KOPT-K1 (cell line): ENCODE data around the gene CNDP2.
"Not testable (repeated sequence)": the region's sequence is repeated elsewhere in the genome, so short reads cannot be mapped to it uniquely, and the experiment has no call there.

Experiments used
- H3K27ac ChIP-seq: fragments of 200-600 bp; sonication (generic); 2 replicates; pipeline ENCODE4 v1.5.1; 2016; ENCODE audit warnings: antibody characterized with exemption, mild to moderate bottlenecking, low read depth, low read length; ENCODE audit not compliant: poor library complexity, severe bottlenecking
- H3K36me3 ChIP-seq: fragments of 200-600 bp; sonication (generic); 2 replicates; pipeline ENCODE4 v1.5.1; 2017; ENCODE audit warnings: antibody characterized with exemption, mild to moderate bottlenecking, low read length, moderate library complexity; ENCODE audit not compliant: insufficient read depth
- H3K9me3 ChIP-seq: fragments of 200-600 bp; sonication (generic); 2 replicates; pipeline ENCODE4 v1.5.1; 2017; ENCODE audit warnings: antibody characterized with exemption, low read length, mild to moderate bottlenecking; ENCODE audit not compliant: insufficient read depth, poor library complexity, severe bottlenecking

Gene CNDP2

DNA sequence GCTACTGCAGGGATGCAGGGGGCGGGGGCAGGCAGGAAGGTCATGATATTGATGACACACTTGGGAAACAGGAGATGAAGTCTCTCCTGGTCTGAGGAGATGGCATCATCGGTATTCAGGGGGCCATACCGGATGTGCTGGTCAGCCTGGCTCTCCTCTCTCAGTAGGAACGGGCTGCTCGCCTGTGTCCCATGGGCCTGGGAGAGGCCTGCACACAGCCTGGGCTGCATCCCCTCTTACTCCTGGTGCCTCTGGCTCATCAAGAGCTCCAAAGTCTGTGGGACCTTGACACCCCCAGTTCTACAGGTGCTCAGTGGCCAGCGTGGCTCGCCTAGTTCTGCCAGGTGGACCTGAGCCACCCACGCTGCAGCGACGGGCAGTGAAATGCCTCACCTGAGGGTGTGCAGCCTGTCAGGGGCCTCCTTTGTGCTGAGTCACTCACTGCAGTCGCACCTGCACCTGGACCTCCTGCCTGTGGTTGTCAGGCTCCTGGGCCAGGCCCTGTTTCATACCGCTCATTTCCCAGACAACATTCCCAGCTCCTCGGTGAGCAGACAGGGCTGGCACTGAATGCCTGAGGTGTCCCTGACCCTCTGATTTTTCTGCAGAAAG is 19.6 kb downstream of the CNDP2 start:
- H3K36me3 ChIP-seq: peaks cover 98% of the 10 kb centered on the region
- no peak overlapping the region for H3K27ac ChIP-seq
- H3K9me3 ChIP-seq: no peaks in the 10 kb centered on the region

- no peak overlapping the region for H3K27ac ChIP-seq
- H3K36me3 ChIP-seq: peaks cover 98% of the 10 kb centered on the region
- H3K9me3 ChIP-seq: no peaks in the 10 kb centered on the region
Measured at GRCh38 chr18:74516271-74517235, 20.4 kb downstream of the CNDP2 start.

GRCh38 chr18:74517236-74517630 is 21.1 kb downstream of the CNDP2 start:
- H3K9me3 ChIP-seq: no peaks in the 10 kb centered on the region
- H3K36me3 ChIP-seq: peaks cover 95% of the 10 kb centered on the region
- no peak overlapping the region for H3K27ac ChIP-seq

- Histone ChIP-seq H3K27ac (no peak overlapping the region), H3K36me3 (peaks cover 85% of the 10 kb centered on the region), H3K9me3 (no peaks in the 10 kb centered on the region)
Measured at GRCh38 chr18:74518456-74519295, 22.5 kb downstream of the CNDP2 start.

GRCh38 chr18:74519320-74520095 is 23.3 kb downstream of the CNDP2 start:
- peaks cover 78% of the 10 kb centered on the region for H3K36me3 ChIP-seq
- H3K27ac ChIP-seq: no peak overlapping the region
- H3K9me3 ChIP-seq: no peaks in the 10 kb centered on the region

GRCh38 chr18:74520096-74520833 is 24.1 kb downstream of the CNDP2 start:
- no peak overlapping the region for H3K27ac ChIP-seq
- peaks cover 70% of the 10 kb centered on the region for H3K36me3 ChIP-seq
- no peaks in the 10 kb centered on the region for H3K9me3 ChIP-seq

DNA sequence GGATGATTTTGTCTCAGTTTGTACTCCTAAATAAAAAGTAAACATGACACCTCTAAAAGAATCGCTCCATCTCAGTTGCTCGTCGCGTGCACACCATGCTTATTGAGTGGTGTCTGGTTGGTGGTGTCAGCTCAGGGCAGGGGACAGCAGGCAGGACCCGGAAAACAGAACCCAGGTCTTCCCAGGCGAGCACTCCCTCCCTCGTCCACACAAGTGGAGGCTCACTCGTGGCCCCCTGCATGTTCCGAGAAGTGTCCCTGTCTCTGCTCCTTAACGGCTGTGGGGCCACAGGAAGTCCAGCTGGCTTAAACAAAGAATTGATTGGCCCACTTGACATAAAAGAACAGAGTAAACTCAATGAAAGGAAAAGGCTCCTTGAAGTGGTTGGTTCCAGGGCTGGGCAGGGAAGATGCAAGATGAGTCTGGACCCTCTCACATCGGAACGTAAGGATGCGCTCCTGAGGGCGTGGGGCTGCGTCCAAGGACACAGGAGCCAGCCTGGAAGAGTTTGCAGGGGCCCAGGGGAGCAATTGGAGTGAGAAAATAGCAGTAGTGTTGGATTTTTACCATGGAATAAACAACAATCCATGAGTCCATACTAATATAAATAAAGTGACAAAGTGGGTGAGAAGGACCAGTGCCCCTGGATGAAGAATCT is 25.0 kb downstream of the CNDP2 start:
- no peak overlapping the region for H3K27ac ChIP-seq
- H3K36me3 ChIP-seq: peaks cover 61% of the 10 kb centered on the region
- H3K9me3 ChIP-seq: no peaks in the 10 kb centered on the region

DNA sequence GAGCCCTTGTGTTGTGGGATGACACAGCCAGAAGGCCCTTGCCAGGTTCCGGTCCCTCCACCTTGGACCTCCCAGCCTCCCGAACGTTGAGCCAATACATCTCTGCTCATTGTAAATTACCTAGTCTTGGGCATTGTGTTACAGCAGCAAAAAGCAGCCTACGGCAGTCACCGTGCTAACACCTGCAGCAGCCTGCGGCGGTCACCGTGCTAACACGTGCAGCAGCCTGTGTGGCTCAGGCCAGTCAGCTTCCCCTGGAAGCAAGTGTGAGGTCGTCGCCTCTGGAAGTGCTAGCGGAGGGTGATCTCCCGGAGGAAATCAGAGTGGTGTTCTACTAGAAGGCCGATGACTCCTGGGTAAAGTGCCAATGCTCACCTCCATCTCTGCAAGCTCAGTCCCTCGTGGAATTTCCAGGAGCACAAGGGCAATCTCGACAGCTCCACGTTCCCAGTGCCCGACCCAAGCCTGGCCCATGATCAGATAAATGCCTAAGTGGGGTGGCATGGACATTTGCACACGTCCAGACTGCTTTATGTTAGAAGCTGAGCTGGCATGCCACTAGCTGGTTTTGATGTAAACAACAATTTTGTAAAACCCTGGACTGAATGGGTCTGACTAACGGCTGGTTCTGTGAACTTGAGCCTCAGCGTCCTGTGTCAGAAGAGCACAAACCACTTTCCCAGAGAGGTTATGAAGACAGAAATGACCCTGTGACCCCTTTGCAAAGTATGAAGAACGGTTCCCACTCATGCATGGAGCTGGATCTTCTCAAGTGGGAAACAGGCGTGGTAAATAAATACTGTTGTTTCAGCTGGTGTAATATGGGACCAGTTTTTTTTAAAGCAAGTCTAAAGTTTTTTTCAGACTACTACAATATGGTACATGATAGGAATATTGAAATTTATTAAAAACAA is 26.7 kb downstream of the CNDP2 start:
- H3K9me3 ChIP-seq: no peaks in the 10 kb centered on the region
- H3K27ac ChIP-seq: no peak overlapping the region
- H3K36me3 ChIP-seq: peaks cover 44% of the 10 kb centered on the region

- peaks cover 33% of the 10 kb centered on the region for H3K36me3 ChIP-seq
- H3K27ac ChIP-seq: no peak overlapping the region
- no peaks in the 10 kb centered on the region for H3K9me3 ChIP-seq
Measured at GRCh38 chr18:74524097-74524496, 27.9 kb downstream of the CNDP2 start.

DNA sequence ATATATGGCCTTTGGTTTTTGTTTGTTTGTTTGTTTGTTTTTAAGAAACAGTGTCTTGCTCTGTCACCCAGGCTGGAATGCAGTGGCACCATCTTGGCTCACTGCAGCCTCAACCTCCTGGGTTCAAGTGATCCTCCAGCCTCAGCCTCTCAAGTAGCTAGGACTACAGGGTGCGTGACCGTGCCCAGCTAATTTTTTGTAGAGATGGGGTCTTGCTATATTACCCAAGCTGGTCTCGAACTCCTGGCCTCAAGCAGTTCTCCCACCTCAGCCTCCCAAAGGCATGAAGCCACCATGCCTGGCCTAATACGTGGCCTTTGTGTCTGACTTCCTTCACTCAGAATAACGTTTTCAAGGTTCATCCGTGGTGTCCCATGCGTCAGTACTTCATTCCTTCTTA is 28.8 kb downstream of the CNDP2 start:
- not testable (repeated sequence) for H3K27ac ChIP-seq, H3K9me3 ChIP-seq
- H3K36me3 ChIP-seq: peaks cover 24% of the 10 kb centered on the region

- H3K36me3 ChIP-seq: peaks cover 16% of the 10 kb centered on the region; the same call in 1 of the 2 replicates
- no peaks in the 10 kb centered on the region for H3K9me3 ChIP-seq
Measured at GRCh38 chr18:74525741-74526140, 29.6 kb downstream of the CNDP2 start.

GRCh38 chr18:74526488-74526887 is 30.3 kb downstream of the CNDP2 start:
- Histone ChIP-seq H3K36me3 (peaks cover 9% of the 10 kb centered on the region; the same call in 1 of the 2 replicates), H3K27ac (no peak overlapping the region), H3K9me3 (no peaks in the 10 kb centered on the region)

More at GRCh38 chr18:74525741-74526140, 29.6 kb downstream of the CNDP2 start:
- H3K27ac ChIP-seq: no peak overlapping the region

DNA sequence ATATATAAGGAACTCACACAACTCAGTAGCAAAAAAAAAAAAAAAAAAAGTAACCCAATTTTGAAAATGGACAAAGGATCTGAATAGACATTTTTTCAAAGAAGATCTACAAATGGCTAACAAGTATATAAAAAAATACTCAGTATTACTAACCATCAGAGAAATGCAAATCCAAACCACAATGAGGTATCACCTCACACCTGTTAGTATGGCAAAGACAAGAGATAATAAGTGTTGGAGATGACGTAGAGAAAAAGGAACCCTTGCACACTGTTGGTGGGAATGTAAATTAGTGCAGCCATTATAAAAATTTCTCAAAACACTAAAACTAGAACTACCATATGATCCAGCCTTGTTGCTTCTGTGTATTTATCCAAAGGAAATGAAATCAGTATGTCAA is 32.3 kb downstream of the CNDP2 start:
- Histone ChIP-seq H3K36me3 (no peaks in the 10 kb centered on the region), H3K27ac (no peak overlapping the region), H3K9me3 (no peaks in the 10 kb centered on the region)
